Astrocyte of the spinal cord (primary cell): ENCODE measurements around the gene RDM1.

Experiments
- DNase-seq: peaks from one replicate; pipeline ENCODE4 v3.0.0; 2011; ENCODE audit warnings: low read depth, low spot score
- H3K4me3 ChIP-seq: 2 replicates; pipeline ENCODE4 v1.5.1; 2011; ENCODE audit warnings: low read depth, mild to moderate bottlenecking, low read length, moderate library complexity
- CTCF ChIP-seq: IDR thresholded peaks from 2 replicates; pipeline ENCODE4 v1.5.1; 2012; ENCODE audit warnings: low read depth, mild to moderate bottlenecking, low read length, inconsistent platforms
- in situ Hi-C: cut with HindIII; loops from 2 replicates; pipeline ENCODE4 v1.10.0; 2017; ENCODE audit warnings: low sequenced_read_pairs

RDM1 gene

GRCh38 chr17:35875800-35876139, 54.8 kb downstream of the RDM1 start:
- H3K4me3 ChIP-seq: no peak overlapping the region
- no peak for TF ChIP-seq CTCF
- in situ Hi-C loops: no loop called here
- no peak for DNase-seq

- no peak for DNase-seq
- H3K4me3 ChIP-seq: no peak overlapping the region
- in situ Hi-C loops: no loop called here
- no peak for TF ChIP-seq CTCF
Observed at GRCh38 chr17:35875072-35875799, 55.3 kb downstream of the RDM1 start.

DNA sequence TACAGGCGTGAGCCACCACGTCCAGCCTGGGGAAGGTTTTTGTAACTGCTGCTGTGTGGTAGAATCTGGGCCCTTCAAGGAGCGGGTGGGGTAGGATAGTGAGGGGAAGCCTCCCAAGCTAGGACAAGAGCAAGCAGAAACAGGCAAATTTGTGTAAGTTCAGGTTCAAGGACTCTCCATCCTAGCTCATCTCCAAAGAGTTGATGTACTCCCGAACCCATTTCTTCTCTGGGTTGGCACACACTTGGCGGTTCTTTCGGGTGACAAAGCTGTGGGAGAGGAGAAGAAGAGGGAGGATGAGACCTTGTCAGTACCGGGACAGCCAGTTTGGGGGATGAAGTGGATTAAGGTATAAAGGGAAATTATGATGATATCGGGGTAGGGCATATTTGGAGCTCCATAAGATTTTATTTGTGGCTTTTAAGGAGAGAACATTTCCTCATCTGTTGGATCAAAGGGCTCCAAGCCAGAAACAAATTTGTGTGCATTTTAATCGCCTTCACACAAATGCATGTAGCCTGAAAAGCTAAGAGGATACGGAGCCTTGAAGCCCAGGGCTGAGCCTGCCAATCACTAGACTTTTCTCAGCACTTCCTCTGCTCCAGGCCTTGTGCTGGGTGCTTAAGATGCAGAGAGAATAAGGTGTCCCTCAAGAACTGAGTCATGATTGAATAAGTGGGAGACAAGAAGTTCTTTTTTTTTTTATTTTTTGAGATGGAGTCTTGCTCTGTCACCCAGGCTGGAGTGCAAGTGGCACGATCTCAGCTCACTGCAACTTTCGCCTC, 58.2 kb downstream of the RDM1 start:
- H3K4me3 ChIP-seq: no peak overlapping the region
- in situ Hi-C loops: no loop called here
- no peak for TF ChIP-seq CTCF
- DNase-seq: no peak

DNA sequence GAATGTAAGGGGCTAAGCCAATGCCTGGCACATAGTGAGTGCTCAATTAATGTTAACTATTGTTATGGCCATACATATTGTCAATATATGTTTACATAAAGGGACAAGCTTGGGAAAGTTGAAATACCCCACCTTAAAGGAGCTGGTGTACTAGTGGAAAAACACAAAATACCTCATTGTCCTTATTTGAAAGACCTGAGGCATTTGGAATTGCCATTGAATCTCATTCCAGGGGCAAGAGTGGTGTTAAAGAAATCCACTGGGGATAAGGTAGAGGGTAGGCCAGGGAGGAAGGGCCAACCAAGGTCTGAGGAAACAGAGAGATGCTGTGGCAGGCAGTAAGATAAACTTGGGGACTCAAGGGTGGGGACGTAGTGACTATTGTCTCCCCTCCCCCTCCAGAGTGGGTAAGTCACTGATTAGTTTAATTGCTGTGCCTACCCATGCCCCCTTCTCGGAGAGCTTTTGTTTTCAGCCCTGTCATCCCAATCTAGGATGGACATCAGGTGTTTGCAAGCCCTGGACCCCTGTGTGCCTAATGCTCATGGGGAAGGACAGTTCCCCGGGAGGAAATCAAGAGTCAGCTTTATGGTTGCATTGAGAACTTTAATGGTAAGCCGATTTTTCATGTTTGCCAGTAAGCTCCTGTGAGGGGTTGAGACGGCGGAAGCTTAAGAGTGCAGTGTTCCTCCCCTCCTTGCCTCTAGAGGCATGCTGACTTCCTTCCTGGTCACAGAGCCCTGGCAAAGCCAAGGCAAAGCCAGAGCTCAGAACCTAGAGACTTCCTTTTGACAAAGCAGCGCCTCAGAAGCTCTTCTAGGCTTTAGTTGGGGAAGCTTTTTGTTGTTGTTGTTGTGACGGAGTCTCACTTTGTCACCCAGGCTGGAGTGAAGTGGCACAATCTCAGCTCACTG, 59.4 kb downstream of the RDM1 start:
- in situ Hi-C loops: no loop called here
- no peak for TF ChIP-seq CTCF
- no peak for DNase-seq
- no peak overlapping the region for H3K4me3 ChIP-seq

DNA sequence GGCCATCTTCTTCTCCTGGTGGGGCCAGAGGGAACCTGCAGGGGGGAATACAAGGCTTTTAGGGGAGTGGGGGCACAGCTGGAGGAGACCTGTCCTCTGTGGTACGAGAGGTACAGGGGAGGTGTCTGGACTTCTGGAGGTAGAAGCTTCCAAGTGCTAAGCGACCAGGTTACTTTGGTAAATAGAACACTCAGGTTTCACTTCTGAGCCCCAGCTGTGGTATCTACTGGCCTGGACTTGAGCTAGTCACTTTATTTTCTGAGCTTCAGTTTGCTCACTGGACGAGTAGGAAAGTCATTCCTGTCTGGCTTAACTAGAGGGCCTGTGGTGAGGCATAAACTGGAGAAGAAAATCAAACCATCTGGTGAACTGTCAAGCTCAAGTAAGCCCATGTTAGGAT, 61.8 kb downstream of the RDM1 start, which contains the start of gene HEATR9:
Gene HEATR9 (minus strand): TSS at position 155 of the 400 bp plus-strand sequence. CDS start 149 bp downstream, at position 6.
- H3K4me3 ChIP-seq: no peak within 1 kb of the TSS
- in situ Hi-C loops: no loop called here
- no peak for TF ChIP-seq CTCF
- DNase-seq: no peak
